ENCODE measurements around the gene PCDHGB1.

GRCh38 chr5:141354900-141355469 is 5.1 kb downstream of the PCDHGB1 start, which contains the start of gene PCDHGA4:
- TF ChIP-seq CTCF (IDR thresholded peaks at IDR 0.05) (peak; percentile 45), ZFX (IDR thresholded peaks at IDR 0.05; ENCODE audit: borderline replicate concordance) (no peak)
